Muscle of leg (tissue), 11 donors: Measurements from ENCODE around the gene TCOF1. TPM values are rescaled to one million over a fixed set of nuclear protein-coding genes. Genes with fewer than 3 reads are reported as not detected.

Experiments
- DNase-seq: peaks from one replicate; pipeline ENCODE4 v3.0.0; 2013
- H3K27ac ChIP-seq: one replicate; pipeline ENCODE4 v1.5.1; 2013; ENCODE audit warnings: mild to moderate bottlenecking, low read length, control low read depth
- H3K27me3 ChIP-seq: one replicate; pipeline ENCODE4 v1.6.1; 2013; ENCODE audit warnings: low read length; ENCODE audit not compliant: control insufficient read depth, insufficient read depth
- H3K36me3 ChIP-seq: one replicate; pipeline ENCODE4 v1.6.1; 2013; ENCODE audit warnings: low read length; ENCODE audit not compliant: control insufficient read depth, insufficient read depth
- H3K4me1 ChIP-seq: one replicate; pipeline ENCODE4 v1.6.1; 2013; ENCODE audit warnings: low read length; ENCODE audit not compliant: control insufficient read depth, insufficient read depth
- H3K4me3 ChIP-seq: one replicate; pipeline ENCODE4 v1.5.1; 2013; ENCODE audit warnings: low read length, control low read depth
- H3K9me3 ChIP-seq: replicated peaks from 2 replicates; pipeline ENCODE4 v1.6.1; 2013; ENCODE audit warnings: low read depth, low read length; ENCODE audit not compliant: control insufficient read depth
- WGBS: methylation state at CpG from one replicate; pipeline ENCODE4 v1.1.5; 2013; ENCODE audit warnings: missing lambda C conversion rate; ENCODE audit not compliant: insufficient coverage; 5-methylcytosine and 5-hydroxymethylcytosine counted together
- polyA plus RNA-seq, 8 donors: library from polyadenylated mRNA; unstranded; fragments of 120-200 nt; gene quantifications; one replicate each; pipeline versions ENCODE4 v1.2.1 to v1.2.3, GENCODE V29; 2013; ENCODE audit warnings: inconsistent platforms in 1 of 8, low replicate concordance in 1 of 8; ENCODE audit not compliant: insufficient read length in 8 of 8, insufficient read depth in 1 of 8
- total RNA-seq: library from RNA; stranded (reverse); fragments of 120-200 nt; gene quantifications from one replicate; pipeline ENCODE4 v1.2.4, GENCODE V29; 2013

Gene TCOF1
- total and polyA plus RNA-seq, 9 donors = 12.6 to 26.1 (median 22.5) TPM

GRCh38 chr5:150448952-150449516 is 91.5 kb downstream of the TCOF1 start:
- Histone ChIP-seq H3K4me1 (peaks cover 15% of the 10 kb centered on the region), H3K4me3 (peak overlapping the region; percentile 98), H3K9me3 (peaks cover 5% of the 10 kb centered on the region), H3K27me3 (no peaks in the 10 kb centered on the region), H3K27ac (peak overlapping the region; percentile 98), H3K36me3 (peaks cover 42% of the 10 kb centered on the region)
- DNase-seq = no peak
- 0% methylated on average over 29 of the region's 31 CpGs for WGBS

Other genes with a start within 250 kb of the TCOF1 start
- gene PDGFRB, start 201.9 kb upstream of the TCOF1 start, total RNA-seq = 109 TPM
- 100 to 1,000 TPM; 111 to 152 (median 129) TPM for gene PDGFRB, start 201.9 kb upstream of the TCOF1 start, polyA plus RNA-seq
- 0.27 TPM for gene CDX1, start 190.9 kb upstream of the TCOF1 start, total RNA-seq
- 1 to 10 TPM in 2 of 8 donors, under 1 TPM in 6; 0.12 to 6.0 (median 0.33) TPM for gene CDX1, start 190.9 kb upstream of the TCOF1 start, polyA plus RNA-seq
- 0.35 TPM for gene SLC6A7, start 167.6 kb upstream of the TCOF1 start, total RNA-seq
- 1 to 10 TPM in 2 of 8 donors, under 1 TPM in 6; 0.31 to 1.3 (median 0.76) TPM for gene SLC6A7, start 167.6 kb upstream of the TCOF1 start, polyA plus RNA-seq
- 48.8 TPM for gene CAMK2A, start 67.9 kb upstream of the TCOF1 start, total RNA-seq
- 10 to 100 TPM; 38.5 to 79.9 (median 62.0) TPM for gene CAMK2A, start 67.9 kb upstream of the TCOF1 start, polyA plus RNA-seq
- gene ARSI, start 54.8 kb upstream of the TCOF1 start, total RNA-seq = 6.8 TPM
- 10 to 100 TPM in 3 of 8 donors, 1 to 10 TPM in 5; 6.3 to 11.7 (median 9.5) TPM for gene ARSI, start 54.8 kb upstream of the TCOF1 start, polyA plus RNA-seq
- gene CD74, start 55.2 kb downstream of the TCOF1 start, total RNA-seq = 50.2 TPM
- 100 to 1,000 TPM in 1 of 8 donors, 10 to 100 TPM in 7; 53.9 to 104 (median 75.4) TPM for gene CD74, start 55.2 kb downstream of the TCOF1 start, polyA plus RNA-seq
- 5,452 TPM for gene RPS14, start 92.0 kb downstream of the TCOF1 start, total RNA-seq
- 1,000 to 10,000 TPM; 2,422 to 3,180 (median 2,849) TPM for gene RPS14, start 92.0 kb downstream of the TCOF1 start, polyA plus RNA-seq
- 24.4 TPM for gene NDST1, start 150.4 kb downstream of the TCOF1 start, total RNA-seq
- gene NDST1, start 150.4 kb downstream of the TCOF1 start, polyA plus RNA-seq = 10 to 100 TPM; 37.6 to 71.2 (median 53.6) TPM